Hematopoietic multipotent progenitor cell treated with erythropoietin and hydrocortisone succinate and interleukin-3 and kit ligand, for 8 days (in vitro differentiated cells): Measurements from ENCODE around the gene ETV6.

ENCODE experiments used
- DNase-seq: peaks from one replicate; pipeline ENCODE4 v3.0.0-alpha.2; 2015

Gene ETV6

GRCh38 chr12:11722578-11723138 is 73.2 kb downstream of the ETV6 start:
- DNase-seq: no peak

GRCh38 chr12:11723993-11724392 is 74.5 kb downstream of the ETV6 start:
- no peak for DNase-seq

- peak; percentile 13 for DNase-seq
Observed at GRCh38 chr12:11724888-11725311, 75.4 kb downstream of the ETV6 start.

- DNase-seq: no peak
Observed at GRCh38 chr12:11725686-11726085, 76.2 kb downstream of the ETV6 start.

GRCh38 chr12:11726659-11727058 is 77.2 kb downstream of the ETV6 start:
- no peak for DNase-seq

- DNase-seq: no peak
Observed at GRCh38 chr12:11727133-11727664, 77.7 kb downstream of the ETV6 start.

GRCh38 chr12:11728154-11728755 is 78.8 kb downstream of the ETV6 start:
- no peak for DNase-seq

GRCh38 chr12:11729008-11729407 is 79.5 kb downstream of the ETV6 start:
- no peak for DNase-seq

- DNase-seq: no peak
Observed at GRCh38 chr12:11729439-11730150, 80.1 kb downstream of the ETV6 start.

GRCh38 chr12:11730299-11731041 is 81.0 kb downstream of the ETV6 start:
- DNase-seq: no peak

- DNase-seq: no peak
Observed at GRCh38 chr12:11731042-11731357, 81.5 kb downstream of the ETV6 start.

- no peak for DNase-seq
Observed at GRCh38 chr12:11731455-11731854, 82.0 kb downstream of the ETV6 start.

GRCh38 chr12:11732023-11732422 is 82.5 kb downstream of the ETV6 start:
- DNase-seq: no peak

GRCh38 chr12:11732715-11733114 is 83.2 kb downstream of the ETV6 start:
- DNase-seq: no peak

GRCh38 chr12:11734580-11735180 is 85.2 kb downstream of the ETV6 start:
- no peak for DNase-seq

- DNase-seq: no peak
Observed at GRCh38 chr12:11738450-11738849, 89.0 kb downstream of the ETV6 start.

- DNase-seq: no peak
Observed at GRCh38 chr12:11739980-11740577, 90.6 kb downstream of the ETV6 start.

GRCh38 chr12:11741434-11742092 is 92.1 kb downstream of the ETV6 start:
- DNase-seq: no peak

- no peak for DNase-seq
Observed at GRCh38 chr12:11743423-11744409, 94.2 kb downstream of the ETV6 start.

GRCh38 chr12:11744410-11744801 is 94.9 kb downstream of the ETV6 start:
- DNase-seq: no peak

- peak; percentile 59 for DNase-seq
Observed at GRCh38 chr12:11745113-11745512, 95.6 kb downstream of the ETV6 start.
